Fibroblast of pulmonary artery (primary cell): Measurements from ENCODE around the gene C9orf50.
"Not testable (repeated sequence)": the region's sequence is repeated elsewhere in the genome, so short reads cannot be mapped to it uniquely, and the experiment has no call there.

ENCODE experiments used
- DNase-seq: peaks from one replicate; pipeline ENCODE4 v3.0.0-alpha.2; 2010; ENCODE audit warnings: low read depth
- H3K4me3 ChIP-seq: replicated peaks from 2 replicates; pipeline ENCODE4 v1.5.1; 2011; ENCODE audit warnings: low read depth, mild to moderate bottlenecking, control low read depth, low read length, moderate library complexity
- CTCF ChIP-seq: IDR thresholded peaks from 2 replicates; pipeline ENCODE4 v1.5.1; 2011; ENCODE audit warnings: mild to moderate bottlenecking, control low read depth, low read length, inconsistent platforms; ENCODE audit errors: missing control alignments

The C9orf50 gene

GRCh38 chr9:129637673-129638439 is 17.0 kb upstream of the C9orf50 start:
- TF ChIP-seq CTCF: no peak
- DNase-seq: no peak
- no peak overlapping the region for H3K4me3 ChIP-seq

GRCh38 chr9:129637102-129637501 is 16.2 kb upstream of the C9orf50 start:
- DNase-seq: no peak
- TF ChIP-seq CTCF: no peak
- H3K4me3 ChIP-seq: no peak overlapping the region

- DNase-seq, H3K4me3 ChIP-seq: not testable (repeated sequence)
These were observed 15.4 kb upstream of the C9orf50 start for GRCh38 chr9:129636343-129636742.

- DNase-seq: no peak
- no peak overlapping the region for H3K4me3 ChIP-seq
- TF ChIP-seq CTCF: no peak
These were observed 14.5 kb upstream of the C9orf50 start for GRCh38 chr9:129635099-129636065.

GRCh38 chr9:129633848-129634247 is 12.9 kb upstream of the C9orf50 start:
- no peak for TF ChIP-seq CTCF
- no peak overlapping the region for H3K4me3 ChIP-seq
- no peak for DNase-seq

- H3K4me3 ChIP-seq: no peak overlapping the region
- DNase-seq: no peak
- no peak for TF ChIP-seq CTCF
These were observed 12.3 kb upstream of the C9orf50 start for GRCh38 chr9:129633207-129633606.

GRCh38 chr9:129632460-129632859 is 11.6 kb upstream of the C9orf50 start:
- no peak for DNase-seq
- TF ChIP-seq CTCF: no peak
- no peak overlapping the region for H3K4me3 ChIP-seq
